Stimulated activated CD8-positive, alpha-beta memory T cell treated with anti-CD3 and anti-CD28 coated beads, Interleukin-7, amount 100 ng/mL, for 48 hours (primary cell): ENCODE data around the gene ADAMTS17.

Source experiments
- DNase-seq, 2 donors: peaks; one replicate each; pipeline ENCODE4 v3.0.0-alpha.2; 2020; ENCODE audit warnings: low read depth in 1 of 2; ENCODE audit errors: extremely low read depth in 1 of 2

Gene ADAMTS17

DNA sequence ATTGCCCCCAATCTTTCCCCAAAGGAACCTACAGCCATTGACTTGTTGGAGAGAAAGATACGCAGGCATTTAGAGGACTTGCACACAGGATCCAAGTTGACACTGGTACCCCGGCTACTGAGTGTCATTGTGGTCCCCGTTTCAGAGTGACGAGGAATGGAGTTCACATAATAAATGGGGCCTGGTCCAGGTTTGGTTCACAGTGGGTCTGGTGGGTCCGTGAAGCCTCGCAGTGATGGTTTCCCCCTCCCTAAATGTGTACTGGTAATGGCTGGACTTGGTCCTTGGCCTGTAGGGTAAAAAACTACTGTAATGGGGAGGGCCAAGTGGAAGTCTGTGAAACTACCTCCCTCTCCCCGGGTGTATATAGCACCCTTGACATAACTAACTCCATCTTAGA, 376.4 kb downstream of the ADAMTS17 start:
- no peak for DNase-seq

DNA sequence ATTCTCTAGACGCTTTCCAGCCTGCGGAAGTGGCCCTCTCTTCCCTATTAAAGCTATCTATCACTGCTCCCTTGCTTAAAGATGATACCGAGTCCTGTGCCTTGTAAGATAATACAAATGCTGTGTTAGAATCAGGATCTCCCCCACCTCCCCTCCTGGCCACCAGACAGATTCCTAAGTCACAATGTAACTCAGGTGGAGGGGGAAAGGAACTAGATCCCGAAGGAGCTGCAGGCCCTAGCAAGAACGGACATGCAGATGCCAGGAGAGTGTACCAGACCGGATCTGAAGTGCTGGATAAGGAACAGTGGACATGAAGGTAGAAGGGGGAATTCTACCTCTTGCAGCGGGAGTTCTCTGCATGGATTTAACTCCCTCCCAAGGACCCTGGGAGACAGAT, 377.8 kb downstream of the ADAMTS17 start:
- DNase-seq: no peak

DNA sequence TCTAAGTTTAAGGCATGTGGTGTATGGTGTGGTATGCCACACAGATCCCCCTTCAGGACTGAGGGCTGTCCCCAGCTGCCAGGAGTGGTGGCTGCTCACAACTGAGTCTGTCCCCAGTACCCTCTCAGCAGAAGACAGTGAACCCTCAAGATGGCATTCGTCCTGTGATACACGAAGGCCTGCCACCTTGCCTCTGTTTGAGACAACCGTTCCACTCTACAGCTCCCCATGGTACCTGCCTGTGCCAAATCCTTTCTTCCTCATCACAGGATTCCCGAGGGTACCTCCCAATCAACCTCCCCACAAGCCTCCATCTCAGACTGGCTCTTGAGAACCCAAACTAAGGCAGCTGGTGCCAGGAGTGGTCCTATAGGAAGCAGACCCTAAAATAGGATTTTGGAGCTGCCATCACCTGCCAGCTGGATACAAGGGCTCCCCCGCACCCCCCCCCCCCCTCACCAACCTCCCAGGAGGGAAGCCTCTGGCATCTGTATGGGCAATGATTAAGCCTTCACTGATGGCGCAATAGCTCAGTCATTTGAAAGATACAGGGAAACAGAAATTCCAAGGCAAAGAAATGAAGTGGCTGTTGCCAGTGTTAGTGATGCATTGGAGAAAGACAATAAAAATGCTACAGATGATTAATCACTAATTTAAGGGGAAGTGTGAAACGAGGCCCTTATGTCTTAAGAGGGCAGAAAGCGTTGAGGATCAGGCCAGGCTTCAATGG, 378.5 kb downstream of the ADAMTS17 start:
- no peak for DNase-seq

DNA sequence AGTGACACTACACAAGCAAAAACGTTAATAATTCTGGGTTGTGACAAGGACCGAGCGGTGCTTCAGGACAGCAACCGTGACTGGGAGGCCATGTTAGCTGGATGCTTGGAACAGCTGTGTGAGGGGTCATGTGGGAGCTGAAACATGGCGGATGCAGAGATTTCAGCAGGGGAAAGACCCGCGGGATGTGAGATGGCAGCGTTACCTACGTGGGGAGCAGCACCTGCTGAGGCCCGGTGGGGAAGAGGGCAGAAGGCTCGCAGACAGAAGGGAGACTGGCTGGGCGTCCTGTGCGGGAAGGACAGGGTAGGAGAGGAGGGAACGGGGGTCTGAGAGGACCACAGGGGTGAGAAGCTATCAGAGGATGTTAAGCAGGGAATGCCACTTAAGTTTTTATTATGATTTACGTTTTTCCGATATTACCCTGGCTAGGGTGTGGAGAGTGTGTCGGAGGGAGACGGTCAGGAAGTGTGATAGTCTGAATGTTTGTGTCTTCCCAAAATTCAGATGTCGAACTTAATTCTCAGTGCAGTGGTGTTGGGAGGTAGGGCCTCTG, 379.7 kb downstream of the ADAMTS17 start:
- DNase-seq: no peak

DNA sequence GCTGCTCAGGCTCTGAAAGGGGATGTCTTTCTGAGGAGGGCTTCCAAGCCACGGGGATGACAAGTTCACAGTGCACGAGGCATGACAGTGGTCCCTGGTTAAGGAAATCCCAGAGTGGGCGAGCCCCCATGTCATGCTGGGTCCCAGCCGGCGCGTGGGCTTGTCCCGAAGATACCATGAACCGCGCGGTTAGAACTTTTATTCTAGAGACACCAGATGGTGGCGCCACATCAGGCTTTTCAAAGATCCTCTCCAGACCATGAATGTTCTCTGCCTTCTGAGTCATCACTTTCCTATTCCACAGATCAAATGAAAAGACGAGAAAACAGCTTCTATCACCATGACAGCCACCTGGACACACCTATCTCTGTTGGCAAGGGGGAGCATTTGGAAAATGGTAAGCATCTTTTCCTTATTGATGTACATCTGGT, 380.7 kb downstream of the ADAMTS17 start:
- DNase-seq: peak in 1 of 2 donors; percentile 26

DNA sequence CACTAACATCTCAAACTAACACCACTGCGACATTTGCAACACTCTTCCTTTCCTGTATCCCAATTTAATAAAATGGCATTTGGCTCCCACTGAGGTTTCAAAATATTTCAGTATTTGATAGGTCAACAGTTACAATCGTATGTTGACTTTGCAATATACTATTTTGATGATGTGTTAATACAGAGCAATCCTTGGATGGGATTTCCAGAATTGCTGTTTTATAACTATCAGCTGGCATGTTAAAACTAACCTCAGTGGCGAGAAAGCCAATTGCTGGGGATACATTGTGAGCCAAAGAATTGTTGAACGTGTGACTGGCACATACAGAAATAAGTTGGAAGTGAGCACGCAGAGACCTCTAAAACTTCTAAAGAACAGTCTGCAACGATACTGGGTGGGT, 382.4 kb downstream of the ADAMTS17 start:
- DNase-seq: no peak

DNA sequence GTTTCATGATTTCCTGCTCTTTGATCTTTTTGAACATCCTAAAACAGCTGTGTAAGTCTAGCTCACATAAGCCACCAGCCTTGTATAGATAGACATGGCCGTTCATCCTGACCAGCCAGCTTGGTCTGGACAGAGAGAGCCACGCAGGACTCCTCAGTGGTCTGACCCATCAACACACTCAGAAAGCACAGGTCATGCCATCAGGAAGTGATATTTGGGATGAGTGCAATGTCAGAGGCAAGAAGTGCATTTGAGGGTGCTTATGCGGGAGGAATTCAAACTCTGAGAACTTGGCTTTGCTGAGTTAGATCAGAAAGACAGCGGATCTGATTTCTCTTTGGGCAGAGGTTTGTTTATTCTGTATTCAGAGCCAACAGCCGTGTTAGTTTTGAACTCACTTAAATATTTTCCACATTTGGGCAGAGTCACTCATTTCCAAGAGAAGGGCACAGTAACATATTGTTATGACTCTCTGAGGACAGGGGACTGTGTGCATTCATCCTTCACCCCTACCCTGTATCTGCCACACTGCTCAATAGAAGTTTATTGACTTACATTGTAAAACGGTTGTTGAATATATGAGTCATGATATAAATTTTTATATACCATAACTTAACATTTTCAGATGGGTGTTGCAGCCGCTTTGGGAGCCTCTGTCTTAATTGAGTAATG, 383.2 kb downstream of the ADAMTS17 start:
- no peak for DNase-seq

DNA sequence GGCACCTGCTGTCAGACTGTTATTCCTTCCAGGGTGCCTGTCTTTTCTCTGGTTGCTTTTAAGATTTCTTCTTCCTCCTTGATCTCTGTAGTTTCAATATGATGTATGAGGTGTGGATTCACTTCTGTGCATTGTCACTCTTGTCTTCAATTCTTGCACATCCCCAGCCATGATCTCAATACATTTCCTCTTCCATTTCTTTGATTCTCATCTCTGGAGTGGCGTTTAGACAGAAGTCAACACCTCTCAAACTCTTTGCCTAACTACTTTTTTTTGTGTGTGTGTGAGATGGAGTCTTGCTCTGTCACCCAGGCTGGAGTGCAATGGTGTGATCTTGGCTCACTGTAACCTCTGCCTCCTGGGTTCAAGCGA, 384.1 kb downstream of the ADAMTS17 start:
- no peak for DNase-seq

DNA sequence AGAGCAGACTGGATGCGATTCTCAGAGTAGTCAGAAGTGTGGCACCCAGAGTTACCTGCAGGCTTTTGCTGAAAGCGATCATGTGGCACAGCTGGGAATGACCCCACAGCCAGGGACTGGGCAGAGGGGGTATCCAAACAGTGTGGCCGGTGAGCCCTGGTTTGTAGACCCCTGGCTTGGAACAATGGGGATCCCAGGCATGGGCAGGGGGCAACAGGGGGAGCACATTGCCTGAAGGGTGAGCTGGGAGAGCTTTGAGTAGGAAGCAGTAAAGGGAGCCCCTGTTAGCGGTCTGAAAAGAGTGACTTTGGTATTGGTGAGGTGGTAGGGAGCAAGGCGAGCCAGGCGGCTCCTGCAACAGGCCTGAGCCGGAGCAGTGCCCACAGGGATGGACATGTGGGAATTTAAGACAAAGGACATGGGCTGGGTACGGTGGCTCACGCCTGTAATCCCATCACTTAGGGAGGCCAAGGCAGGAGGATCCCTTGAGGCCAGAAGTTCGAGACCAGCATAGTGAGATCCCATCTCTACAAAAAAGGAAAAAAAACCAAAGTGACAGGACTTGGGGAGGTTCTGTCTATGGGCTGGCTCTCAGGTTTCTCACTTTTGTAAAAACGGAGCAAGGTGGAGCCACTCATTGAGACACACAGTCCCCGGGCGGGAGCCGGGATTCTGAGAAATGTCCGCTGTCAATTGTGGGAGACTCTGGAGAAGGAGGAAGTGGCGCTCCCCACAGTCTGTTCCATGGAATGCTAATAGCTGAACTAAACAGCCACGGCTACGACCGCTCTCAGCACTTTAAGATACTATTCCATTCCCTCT, 384.7 kb downstream of the ADAMTS17 start:
- DNase-seq: no peak

DNA sequence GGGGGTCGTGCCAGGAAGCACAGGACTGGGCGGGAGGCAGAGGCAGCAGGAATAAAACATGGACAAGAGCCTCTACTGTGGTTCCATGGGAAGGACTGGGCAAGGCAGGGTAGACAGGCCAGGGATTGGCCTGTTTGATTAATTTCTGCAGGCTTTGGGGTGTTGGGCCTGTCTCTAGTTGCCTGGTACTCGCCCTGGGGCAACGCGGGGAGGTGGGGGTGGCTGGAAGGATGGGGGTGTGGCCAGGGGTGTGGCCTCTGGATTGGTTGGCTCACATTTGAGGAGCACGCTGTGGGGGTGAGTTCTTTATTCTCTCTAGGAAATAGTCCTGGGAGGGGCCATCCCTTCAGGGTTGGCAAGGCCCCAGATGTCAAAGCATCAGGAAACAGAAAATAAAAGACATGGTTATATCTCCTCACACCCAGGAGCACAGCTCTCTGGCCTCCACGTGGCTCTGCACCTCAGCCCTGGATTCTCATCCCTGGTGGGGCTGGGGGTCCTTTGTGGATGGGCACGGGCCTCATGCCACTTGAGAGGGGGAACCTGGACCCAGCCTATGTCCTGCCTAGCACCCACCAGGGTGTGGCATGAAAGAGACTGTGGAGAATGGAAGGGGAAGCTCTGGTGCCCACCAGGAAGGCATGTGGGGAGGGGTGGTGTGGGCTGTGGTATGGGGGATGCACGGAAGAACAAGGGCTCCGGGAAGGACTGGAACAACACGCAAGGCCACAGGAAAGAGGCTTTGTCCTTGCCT, 385.6 kb downstream of the ADAMTS17 start:
- DNase-seq: no peak

DNA sequence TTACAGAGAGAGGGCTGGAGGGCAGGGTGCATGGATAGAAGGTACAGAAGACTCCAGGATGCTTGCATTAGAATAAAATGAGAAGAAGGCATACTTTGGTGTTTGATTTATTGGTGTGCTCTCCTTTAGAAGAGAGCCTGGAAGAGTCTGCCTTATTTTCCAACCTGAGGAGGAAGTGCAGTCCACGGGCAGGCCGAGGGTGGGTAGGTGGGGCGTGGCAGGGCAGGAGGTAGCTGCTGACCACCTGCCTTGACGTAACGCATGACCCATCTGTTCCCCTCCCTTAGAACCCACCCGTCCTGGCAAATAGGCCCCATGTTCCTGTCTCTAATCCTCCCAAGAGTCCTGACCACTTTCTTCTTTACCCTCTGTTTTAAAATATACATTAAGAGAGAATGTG, 386.2 kb downstream of the ADAMTS17 start:
- no peak for DNase-seq

DNA sequence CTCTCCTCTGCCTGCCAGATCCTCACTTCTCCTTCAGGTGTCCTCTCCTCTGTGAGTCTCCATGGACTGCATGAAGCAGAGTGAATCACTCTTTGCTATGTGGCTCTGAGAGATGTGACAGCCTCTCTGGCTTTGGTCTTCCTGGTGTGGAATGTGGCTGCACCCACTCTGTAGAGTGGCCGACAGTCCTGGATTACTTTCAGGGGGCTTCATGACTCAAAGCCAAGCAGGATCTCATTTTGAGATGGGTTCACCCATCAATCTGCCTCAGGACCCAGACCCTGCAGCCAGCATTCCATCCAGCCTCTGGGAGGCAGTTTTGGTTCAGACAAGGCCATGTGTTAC, 386.6 kb downstream of the ADAMTS17 start:
- no peak for DNase-seq

DNA sequence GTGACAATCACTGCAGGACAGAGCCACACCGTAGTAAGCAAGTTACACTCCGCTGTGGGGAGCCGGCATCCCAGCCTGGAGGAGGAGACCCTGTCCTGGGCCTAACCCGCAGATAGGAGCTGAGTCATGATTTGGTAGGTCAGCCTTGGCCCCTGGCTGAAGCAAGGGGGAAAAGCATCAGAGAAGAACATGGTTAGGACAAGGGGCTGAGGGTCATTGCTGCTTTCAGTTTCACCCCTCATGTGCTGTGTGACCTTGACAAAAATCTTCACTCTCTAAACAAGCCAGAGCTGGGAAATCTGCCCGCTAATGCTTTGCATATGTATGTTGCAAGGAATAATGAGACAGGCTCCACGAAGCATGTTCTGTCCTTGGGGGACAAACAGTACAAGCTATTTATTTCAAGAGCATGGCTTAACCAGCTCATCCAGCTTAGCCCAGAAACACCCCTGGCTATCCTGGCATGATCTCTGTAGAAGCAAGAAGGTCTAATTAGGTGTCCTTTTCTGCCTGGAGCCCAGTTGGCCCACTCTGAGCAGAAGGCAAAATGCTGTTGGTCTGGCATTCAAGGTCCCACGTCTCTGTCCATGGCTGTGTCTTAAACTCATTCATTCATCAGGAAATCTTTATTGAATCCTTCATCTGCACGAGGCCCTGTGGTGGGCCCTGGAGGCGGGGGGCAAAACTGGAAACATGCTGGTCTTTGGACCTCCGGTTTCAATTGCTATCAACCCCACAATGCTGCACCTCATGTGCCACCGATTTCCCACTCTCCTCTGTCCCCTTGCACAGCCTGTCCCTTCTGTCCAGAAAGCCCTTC, 387.2 kb downstream of the ADAMTS17 start:
- DNase-seq: no peak

DNA sequence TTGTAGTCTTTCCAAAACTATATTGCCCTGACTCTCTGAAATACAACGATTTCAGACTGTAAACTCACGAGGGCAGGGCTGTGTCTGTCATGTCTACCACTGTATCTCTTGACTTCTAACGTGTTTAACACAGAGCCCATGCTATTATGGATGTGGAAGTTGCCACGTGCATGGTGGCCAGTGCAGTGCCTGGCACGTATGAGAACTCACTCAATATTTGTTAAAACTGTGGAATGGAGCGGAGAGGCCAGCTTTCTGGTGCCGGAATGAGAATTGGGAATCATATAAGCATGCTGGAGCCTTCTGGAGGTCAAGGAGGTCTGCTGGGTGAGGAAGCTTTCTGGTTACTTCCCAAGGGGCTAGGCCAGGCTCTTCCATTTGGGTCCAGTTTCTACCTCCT, 387.9 kb downstream of the ADAMTS17 start:
- no peak for DNase-seq

DNA sequence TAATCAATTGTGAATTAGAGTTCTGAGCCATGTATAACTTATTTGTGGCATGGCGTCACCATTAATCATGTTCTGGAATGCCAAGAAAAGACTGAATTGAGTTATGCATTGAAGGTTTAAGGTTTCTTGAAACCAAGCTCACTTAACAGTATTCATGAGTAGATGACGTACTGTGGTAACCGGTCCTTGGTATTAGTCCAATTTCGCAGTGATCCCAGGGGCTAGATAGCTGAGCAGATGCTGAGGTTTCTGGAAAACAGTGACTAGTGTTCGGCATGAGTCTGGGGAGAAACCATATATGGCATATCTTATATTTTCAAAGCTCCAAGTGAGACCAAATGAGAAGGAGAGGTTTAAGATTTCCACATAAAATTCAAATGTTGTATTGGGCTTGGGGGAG, 390.3 kb downstream of the ADAMTS17 start:
- no peak for DNase-seq

DNA sequence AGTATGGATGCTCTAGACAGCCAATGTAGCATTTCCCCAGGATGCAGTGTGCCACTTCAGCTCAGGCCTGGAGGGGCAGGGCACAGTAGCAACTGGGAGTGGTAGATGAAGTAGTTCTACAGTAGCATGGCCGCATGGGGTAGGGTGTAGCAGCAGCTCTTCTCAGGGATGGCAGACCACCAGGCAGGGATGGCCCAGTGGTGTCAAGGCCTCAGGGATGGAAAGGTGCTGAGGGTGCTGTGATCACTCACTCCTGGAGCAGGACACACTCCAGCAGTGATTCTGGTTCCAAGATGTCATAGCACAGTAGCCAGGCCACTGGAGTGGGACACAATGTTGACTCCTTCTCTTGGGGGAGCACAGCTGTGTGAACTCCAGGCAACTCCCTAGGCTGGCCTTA, 397.6 kb downstream of the ADAMTS17 start:
- no peak for DNase-seq

DNA sequence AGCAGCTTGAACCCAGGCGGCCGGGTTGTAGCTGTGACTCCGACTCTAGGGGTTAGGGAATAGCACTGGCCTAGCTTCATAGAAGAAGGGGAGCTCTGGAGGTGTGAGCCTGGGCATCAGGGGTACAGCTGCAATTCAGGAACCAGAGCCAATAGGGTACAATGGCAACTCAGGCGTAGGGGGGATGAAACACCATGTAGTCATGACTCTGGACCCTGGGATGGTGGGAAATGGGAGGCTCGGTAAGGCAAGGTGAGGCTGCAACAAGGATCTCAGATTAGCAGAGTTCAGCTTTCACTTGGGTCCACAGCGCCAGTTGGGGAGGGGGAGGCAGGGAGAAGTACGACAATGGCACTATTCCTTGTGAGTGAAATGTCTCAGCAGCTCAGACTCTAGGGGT, 398.3 kb downstream of the ADAMTS17 start:
- DNase-seq: no peak

DNA sequence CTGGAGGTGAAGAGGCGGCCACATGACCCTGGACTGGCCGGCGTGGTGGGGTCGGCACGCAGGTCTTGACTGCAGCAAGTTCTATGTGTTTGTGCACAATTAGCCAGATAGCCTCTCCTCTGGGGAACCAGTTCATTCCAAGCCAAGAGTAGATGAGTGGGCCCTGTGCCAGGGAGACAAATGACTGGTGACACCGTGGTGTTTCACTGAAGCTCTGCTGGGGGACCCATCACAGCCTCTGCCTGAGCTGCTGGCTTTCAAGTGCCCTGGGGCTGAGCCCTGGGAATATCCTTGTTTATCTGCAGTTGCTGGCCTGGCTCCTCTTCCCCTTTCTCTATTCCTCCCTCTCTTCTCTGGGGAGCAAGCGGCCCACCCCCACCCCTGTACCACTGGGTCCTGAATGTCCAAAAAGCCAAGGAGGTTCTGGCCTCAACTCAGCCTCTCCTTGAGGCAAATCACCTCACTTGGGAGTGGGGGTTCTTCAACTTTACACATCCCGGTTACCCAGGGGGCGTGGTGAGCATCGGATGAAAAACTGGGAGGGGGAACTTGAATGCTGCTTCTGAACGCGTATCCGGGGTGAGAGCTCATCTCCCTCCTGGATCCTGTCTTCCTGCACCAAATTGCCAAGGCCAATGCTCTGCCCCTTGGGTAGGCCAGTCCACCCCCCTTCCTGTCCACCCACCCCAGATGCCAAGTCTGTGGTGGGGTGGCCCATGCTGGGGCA, 408.9 kb downstream of the ADAMTS17 start:
- no peak for DNase-seq
